ENCODE measurements around the gene HOPX.

Gene HOPX

GRCh38 chr4:56628592-56628991 is 52.5 kb downstream of the HOPX start:
- Mint-ChIP-seq H3K36me3 (ENCODE audit: low read depth) (peaks cover 17% of the 10 kb centered on the region), H3K4me1 (peaks cover 4% of the 10 kb centered on the region), H3K27ac (no peak overlapping the region), H3K27me3 (ENCODE audit: low read depth, poor library complexity) (no peaks in the 10 kb centered on the region), H3K9me3 (peaks cover 56% of the 10 kb centered on the region), H3K4me3 (no peak overlapping the region)
- DNase-seq: no peak
- no peak for TF ChIP-seq CTCF (IDR thresholded peaks at IDR 0.05)

- TF ChIP-seq CTCF (IDR thresholded peaks at IDR 0.05): no peak
These were observed 53.1 kb downstream of the HOPX start for GRCh38 chr4:56627985-56628384.

GRCh38 chr4:56627375-56627774 is 53.7 kb downstream of the HOPX start:
- no peaks in the 10 kb centered on the region for H3K4me1 Mint-ChIP-seq
- no peak overlapping the region for H3K27ac Mint-ChIP-seq
- TF ChIP-seq CTCF (IDR thresholded peaks at IDR 0.05): no peak
- DNase-seq: no peak
- H3K27me3 Mint-ChIP-seq (ENCODE audit: low read depth, poor library complexity): no peaks in the 10 kb centered on the region
- H3K36me3 Mint-ChIP-seq (ENCODE audit: low read depth): peaks cover 18% of the 10 kb centered on the region
- peaks cover 60% of the 10 kb centered on the region for H3K9me3 Mint-ChIP-seq
- H3K4me3 Mint-ChIP-seq: no peak overlapping the region

More at GRCh38 chr4:56627985-56628384, 53.1 kb downstream of the HOPX start:
- H3K27me3 Mint-ChIP-seq (ENCODE audit: low read depth, poor library complexity): no peaks in the 10 kb centered on the region
- no peak overlapping the region for H3K27ac Mint-ChIP-seq
- peaks cover 62% of the 10 kb centered on the region for H3K9me3 Mint-ChIP-seq
- peaks cover 4% of the 10 kb centered on the region for H3K4me1 Mint-ChIP-seq
- no peak overlapping the region for H3K4me3 Mint-ChIP-seq
- DNase-seq: no peak
- H3K36me3 Mint-ChIP-seq (ENCODE audit: low read depth): peaks cover 18% of the 10 kb centered on the region

GRCh38 chr4:56626963-56627362 is 54.1 kb downstream of the HOPX start:
- TF ChIP-seq CTCF (IDR thresholded peaks at IDR 0.05): no peak
- Mint-ChIP-seq H3K9me3 (peaks cover 60% of the 10 kb centered on the region), H3K4me3 (no peak overlapping the region), H3K27me3 (ENCODE audit: low read depth, poor library complexity) (no peaks in the 10 kb centered on the region), H3K36me3 (ENCODE audit: low read depth) (peaks cover 18% of the 10 kb centered on the region), H3K27ac (no peak overlapping the region), H3K4me1 (no peaks in the 10 kb centered on the region)
- DNase-seq: no peak

GRCh38 chr4:56626420-56626819 is 54.7 kb downstream of the HOPX start:
- Mint-ChIP-seq H3K27me3 (ENCODE audit: low read depth, poor library complexity) (no peaks in the 10 kb centered on the region), H3K36me3 (ENCODE audit: low read depth) (peaks cover 18% of the 10 kb centered on the region), H3K9me3 (peaks cover 60% of the 10 kb centered on the region), H3K27ac (no peak overlapping the region), H3K4me3 (no peak overlapping the region), H3K4me1 (no peaks in the 10 kb centered on the region)
- DNase-seq: no peak
- TF ChIP-seq CTCF (IDR thresholded peaks at IDR 0.05): no peak

GRCh38 chr4:56622176-56622575 is 58.9 kb downstream of the HOPX start:
- Mint-ChIP-seq H3K36me3 (ENCODE audit: low read depth) (peaks cover 24% of the 10 kb centered on the region), H3K4me3 (no peak overlapping the region), H3K4me1 (peaks cover 17% of the 10 kb centered on the region), H3K9me3 (peaks cover 57% of the 10 kb centered on the region), H3K27ac (no peak overlapping the region), H3K27me3 (ENCODE audit: low read depth, poor library complexity) (peaks cover 3% of the 10 kb centered on the region)
- no peak for DNase-seq
- TF ChIP-seq CTCF (IDR thresholded peaks at IDR 0.05): no peak

Data from nephron progenitor cell (in vitro differentiated cells).